Stimulated activated CD8-positive, alpha-beta memory T cell treated with anti-CD3 and anti-CD28 coated beads, Interleukin-4, amount 100 ng/mL, for 1 hour (primary cell): ENCODE data around the gene H1-8.
"Not testable (repeated sequence)": the region's sequence is repeated elsewhere in the genome, so short reads cannot be mapped to it uniquely, and the experiment has no call there.

Experiments
- DNase-seq, 2 donors: peaks; one replicate each; pipeline ENCODE4 v3.0.0-alpha.2; 2020; ENCODE audit warnings: low read depth in 2 of 2, low spot score in 1 of 2

The H1-8 gene

GRCh38 chr3:129514563-129514962 lies 28.4 kb upstream of the H1-8 start:
- no peak for DNase-seq

- not testable (repeated sequence) for DNase-seq
Measured at GRCh38 chr3:129515108-129515820, 27.7 kb upstream of the H1-8 start.

- not testable (repeated sequence) for DNase-seq
Measured at GRCh38 chr3:129515821-129516432, 27.0 kb upstream of the H1-8 start.

- DNase-seq: no peak
Measured at GRCh38 chr3:129517516-129517915, 25.5 kb upstream of the H1-8 start.

GRCh38 chr3:129518038-129518561 lies 24.9 kb upstream of the H1-8 start:
- no peak for DNase-seq

- DNase-seq: no peak
Measured at GRCh38 chr3:129518581-129518980, 24.4 kb upstream of the H1-8 start.

- DNase-seq: no peak
Measured at GRCh38 chr3:129519449-129519848, 23.5 kb upstream of the H1-8 start.

GRCh38 chr3:129519896-129520715 lies 22.9 kb upstream of the H1-8 start:
- DNase-seq: no peak

GRCh38 chr3:129520960-129521359 lies 22.0 kb upstream of the H1-8 start:
- no peak for DNase-seq

GRCh38 chr3:129521611-129522010 lies 21.4 kb upstream of the H1-8 start:
- DNase-seq: no peak

GRCh38 chr3:129522953-129523352 lies 20.0 kb upstream of the H1-8 start:
- DNase-seq: no peak

GRCh38 chr3:129524081-129524480 lies 18.9 kb upstream of the H1-8 start:
- DNase-seq: no peak

GRCh38 chr3:129525341-129525968 lies 17.5 kb upstream of the H1-8 start:
- no peak for DNase-seq

GRCh38 chr3:129526121-129526900 lies 16.7 kb upstream of the H1-8 start:
- DNase-seq: no peak

- DNase-seq: no peak
Measured at GRCh38 chr3:129527262-129527661, 15.7 kb upstream of the H1-8 start.

- no peak for DNase-seq
Measured at GRCh38 chr3:129528589-129529100, 14.3 kb upstream of the H1-8 start, which contains the start of gene RHO. TSS of gene RHO (plus strand) at chr3:129528639. CDS start at chr3:129528734, 95 bp downstream.

- no peak for DNase-seq
Measured at GRCh38 chr3:129529436-129530210, 13.4 kb upstream of the H1-8 start.

- DNase-seq: no peak
Measured at GRCh38 chr3:129530251-129530791, 12.7 kb upstream of the H1-8 start.

GRCh38 chr3:129530821-129531220 lies 12.2 kb upstream of the H1-8 start:
- DNase-seq: no peak
